HG03060 (cell line): ENCODE data around the gene E2F1.
A peak's percentile ranks its signal among the peaks of the same experiment; 100 is the strongest.

Experiments
- ATAC-seq: cut with Tn5 transposase; IDR thresholded peaks from one replicate; pipeline ENCODE4 v1.9.1; 2021; ENCODE audit warnings: low read depth, moderate number of reproducible peaks; ENCODE audit not compliant: unreplicated experiment

The E2F1 gene

GRCh38 chr20:33660035-33660684 lies 26.0 kb downstream of the E2F1 start:
- no peak for ATAC-seq

GRCh38 chr20:33659341-33660034 lies 26.7 kb downstream of the E2F1 start:
- ATAC-seq = no peak

- ATAC-seq = no peak
Measured at GRCh38 chr20:33658929-33659328, 27.3 kb downstream of the E2F1 start.

DNA sequence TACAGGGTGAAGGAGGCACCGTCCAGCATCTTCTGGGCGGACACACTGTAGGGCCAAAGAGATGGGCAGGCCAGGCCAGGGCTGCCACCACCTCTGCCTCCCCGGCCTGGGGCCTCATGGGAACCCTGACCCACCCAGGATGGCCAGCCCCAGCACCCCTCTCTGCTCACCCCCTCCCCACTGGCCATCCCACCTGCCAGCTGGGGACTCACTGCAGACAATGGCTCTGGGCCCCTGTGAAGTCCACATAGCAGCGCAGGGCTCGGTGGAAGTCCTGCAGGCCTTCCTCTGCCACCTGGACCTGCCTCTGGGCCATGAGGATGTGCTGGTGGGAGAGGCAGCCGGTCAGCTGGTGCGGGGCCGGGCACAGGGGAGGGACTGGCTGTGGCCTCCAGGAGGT lies 27.7 kb downstream of the E2F1 start:
- ATAC-seq = no peak

DNA sequence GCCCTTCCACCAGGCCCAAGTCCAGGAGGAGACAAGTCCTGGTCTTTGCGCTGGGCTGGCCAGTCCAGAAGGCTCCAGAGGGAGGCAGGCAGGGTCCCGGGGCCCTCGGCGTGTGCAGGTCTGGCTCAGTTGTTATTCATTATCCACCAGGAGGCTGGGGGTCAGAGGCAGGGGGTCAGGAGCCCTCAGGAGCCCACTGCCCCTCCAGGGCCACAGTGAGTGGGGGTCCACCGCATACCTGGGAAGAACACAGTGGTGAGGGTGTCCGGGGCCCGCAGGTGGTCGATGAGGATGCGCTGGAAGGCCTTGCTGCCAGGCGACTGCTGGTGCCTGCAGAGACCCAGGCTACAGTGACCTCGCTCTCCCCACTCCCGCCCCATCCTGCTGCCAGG lies 28.5 kb downstream of the E2F1 start:
- ATAC-seq = no peak

GRCh38 chr20:33656783-33657703 lies 29.1 kb downstream of the E2F1 start:
- no peak for ATAC-seq

DNA sequence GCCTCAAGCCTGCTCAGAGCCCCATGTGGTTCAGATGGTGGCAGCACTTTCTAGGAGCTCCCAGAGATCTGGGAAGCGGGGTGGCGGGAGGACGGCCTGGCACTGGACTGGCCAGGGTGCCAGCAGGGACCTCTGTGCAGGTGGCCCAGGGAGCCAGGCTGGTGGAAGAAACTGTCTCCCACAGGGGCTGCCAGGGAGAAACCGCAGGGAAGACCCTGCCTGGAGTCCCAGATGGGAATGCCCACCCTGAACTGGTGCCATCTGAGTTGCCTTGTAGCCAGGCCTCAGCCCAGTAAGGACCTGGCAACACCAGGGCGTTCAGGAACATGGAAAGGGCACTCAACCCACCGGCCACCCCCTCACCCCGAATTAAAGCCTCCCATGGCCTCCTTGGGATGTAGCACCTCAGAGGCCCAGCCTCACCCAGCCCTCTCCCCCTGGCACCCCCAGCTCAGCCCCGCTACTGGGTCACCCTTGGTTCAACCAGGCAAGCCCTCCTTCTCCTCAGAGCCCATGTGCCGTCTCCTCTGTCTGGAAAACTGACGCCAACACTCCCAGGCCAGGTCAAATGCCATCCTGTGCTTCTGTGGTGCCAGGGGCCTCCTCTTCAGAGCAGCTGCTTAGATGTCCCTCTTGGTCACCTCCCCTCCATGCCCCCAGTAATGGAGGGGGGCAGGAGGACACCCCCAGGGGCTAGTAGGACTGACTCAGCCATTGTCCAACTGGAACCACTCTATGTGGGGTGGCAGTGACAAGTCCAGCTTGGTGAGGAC lies 30.0 kb downstream of the E2F1 start:
- ATAC-seq = no peak

GRCh38 chr20:33655164-33655563 lies 31.0 kb downstream of the E2F1 start:
- no peak for ATAC-seq

- ATAC-seq = no peak
Measured at GRCh38 chr20:33654680-33655161, 31.5 kb downstream of the E2F1 start.

GRCh38 chr20:33653900-33654596 lies 32.1 kb downstream of the E2F1 start:
- no peak for ATAC-seq

- peak; percentile 13 for ATAC-seq
Measured at GRCh38 chr20:33653218-33653899, 32.8 kb downstream of the E2F1 start.

DNA sequence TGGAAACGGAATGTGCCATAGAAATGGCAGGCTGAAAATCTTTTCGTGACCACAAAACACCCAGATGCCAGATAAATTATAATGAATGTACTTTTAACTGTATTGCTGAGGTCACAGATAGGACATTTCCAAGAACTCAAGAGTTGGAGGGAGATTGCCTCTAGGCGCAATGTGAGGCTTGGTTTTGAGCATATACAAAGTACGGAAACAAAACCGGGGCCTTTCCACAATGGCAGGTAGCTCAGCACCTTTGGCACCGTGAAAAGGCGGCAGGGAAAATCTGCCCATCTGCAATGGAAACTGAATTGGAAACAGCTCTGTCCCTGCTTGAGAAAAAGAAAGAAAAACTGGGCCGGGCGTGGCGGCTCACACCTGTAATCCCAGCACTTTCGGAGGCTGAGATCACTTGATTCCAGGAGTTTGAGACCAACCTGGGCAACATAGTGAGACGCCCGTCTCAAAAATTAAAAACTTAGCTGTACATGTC lies 34.6 kb downstream of the E2F1 start:
- no peak for ATAC-seq

DNA sequence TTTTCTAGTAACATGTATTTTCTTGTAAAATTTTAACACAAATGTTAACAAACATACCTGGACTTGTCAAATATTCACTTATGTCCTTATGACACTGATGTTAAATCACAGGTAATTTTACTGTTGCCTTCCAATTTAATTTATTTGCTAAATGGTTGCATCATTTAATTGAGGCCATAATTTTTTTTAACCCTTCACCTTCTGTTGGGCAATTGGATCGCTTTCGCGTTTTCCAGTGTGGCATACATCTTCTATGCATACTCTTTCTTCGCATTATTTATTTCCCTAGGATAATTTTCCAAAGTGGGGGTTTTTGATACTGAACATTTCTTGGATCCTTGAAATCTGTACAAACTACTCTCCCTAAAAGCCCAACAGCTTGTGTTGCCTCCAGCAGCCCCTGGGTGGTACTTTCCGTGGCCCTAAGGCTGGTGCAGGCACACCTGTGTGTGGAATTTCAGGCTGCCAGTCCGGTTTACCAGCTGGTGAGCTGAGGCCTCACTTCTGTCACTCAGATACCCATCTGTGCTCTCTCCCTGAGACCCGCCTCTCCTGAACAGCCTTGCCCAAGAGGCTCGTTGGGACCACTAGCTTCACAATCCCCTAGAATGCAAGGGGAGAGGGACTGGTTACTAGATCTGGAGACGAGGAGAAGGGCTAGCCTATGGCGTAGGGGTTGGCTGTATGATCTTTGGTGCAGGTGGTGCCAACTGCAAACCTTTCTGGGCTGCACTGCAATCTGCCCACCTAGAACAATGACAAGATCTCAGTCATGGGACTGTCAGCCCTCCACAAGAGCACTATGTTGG lies 35.2 kb downstream of the E2F1 start:
- no peak for ATAC-seq

GRCh38 chr20:33650111-33650752 lies 36.0 kb downstream of the E2F1 start:
- no peak for ATAC-seq

DNA sequence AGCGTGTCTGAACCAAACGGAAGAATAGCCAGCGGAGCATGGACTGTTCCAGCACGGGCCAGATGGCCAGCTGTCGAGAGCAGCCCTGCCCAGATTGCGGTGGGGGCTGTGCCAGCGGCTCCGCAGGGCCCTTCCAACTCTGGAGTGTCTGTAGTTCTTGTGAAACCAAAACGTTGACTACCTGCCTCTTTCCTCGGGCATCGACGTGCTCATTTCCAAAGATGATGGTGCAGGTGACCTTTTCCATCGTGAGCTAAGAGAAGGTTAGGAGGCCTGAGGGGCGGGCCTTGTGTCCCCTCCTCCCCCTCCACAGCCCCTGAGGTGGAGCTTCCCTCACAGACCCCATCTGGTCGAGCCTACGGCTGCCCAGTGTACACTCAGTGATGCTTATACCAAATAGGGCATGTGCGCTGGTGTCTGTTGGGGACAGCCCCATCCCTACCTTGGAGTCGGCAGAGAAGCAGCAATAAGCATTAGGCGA lies 36.9 kb downstream of the E2F1 start:
- ATAC-seq = no peak

- no peak for ATAC-seq
Measured at GRCh38 chr20:33648396-33649004, 37.7 kb downstream of the E2F1 start.
